Activated effector memory CD4-positive, alpha-beta T cell treated with Interleukin-2 at 50 U/mL for 16 hours (primary cell): ENCODE data around the gene POLE.

Source experiments
- DNase-seq: peaks from one replicate; pipeline ENCODE4 v3.0.0-alpha.2; 2020

The POLE gene

GRCh38 chr12:132591107-132591935 is 95.8 kb downstream of the POLE start:
- no peak for DNase-seq

- no peak for DNase-seq
Observed at GRCh38 chr12:132588821-132589669, 98.1 kb downstream of the POLE start.

- DNase-seq = no peak
Observed at GRCh38 chr12:132588319-132588718, 98.8 kb downstream of the POLE start.

- DNase-seq = no peak
Observed at GRCh38 chr12:132587781-132588180, 99.4 kb downstream of the POLE start.

- no peak for DNase-seq
Observed at GRCh38 chr12:132586929-132587328, 100.2 kb downstream of the POLE start.

- DNase-seq = no peak
Observed at GRCh38 chr12:132585177-132585576, 102.0 kb downstream of the POLE start.

GRCh38 chr12:132584429-132584828 is 102.7 kb downstream of the POLE start:
- DNase-seq = no peak

GRCh38 chr12:132583736-132584135 is 103.4 kb downstream of the POLE start:
- no peak for DNase-seq

- DNase-seq = no peak
Observed at GRCh38 chr12:132583411-132583710, 103.8 kb downstream of the POLE start.

GRCh38 chr12:132582582-132583410 is 104.3 kb downstream of the POLE start:
- no peak for DNase-seq

GRCh38 chr12:132582058-132582420 is 105.1 kb downstream of the POLE start:
- no peak for DNase-seq

- no peak for DNase-seq
Observed at GRCh38 chr12:132581348-132582057, 105.6 kb downstream of the POLE start.

GRCh38 chr12:132580701-132581292 is 106.3 kb downstream of the POLE start:
- no peak for DNase-seq

- DNase-seq = no peak
Observed at GRCh38 chr12:132579744-132580143, 107.4 kb downstream of the POLE start.

GRCh38 chr12:132578826-132579225 is 108.3 kb downstream of the POLE start:
- DNase-seq = no peak

GRCh38 chr12:132578118-132578517 is 109.0 kb downstream of the POLE start:
- no peak for DNase-seq

GRCh38 chr12:132577191-132577920 is 109.8 kb downstream of the POLE start:
- DNase-seq = no peak

GRCh38 chr12:132576701-132577100 is 110.4 kb downstream of the POLE start:
- no peak for DNase-seq

GRCh38 chr12:132575661-132576060 is 111.5 kb downstream of the POLE start:
- no peak for DNase-seq

GRCh38 chr12:132574271-132574996 is 112.7 kb downstream of the POLE start:
- no peak for DNase-seq
